Peyer's patch (tissue), 4 donors: ENCODE measurements around the gene OR5C1. TPM values are rescaled to one million over a fixed set of nuclear protein-coding genes. Genes with fewer than 3 reads are reported as not detected.

Source experiments
- DNase-seq, 3 donors: peaks; one replicate each; pipeline ENCODE4 v3.0.0-alpha.2; 2017 to 2019
- H3K27ac ChIP-seq, 4 donors: fragments of 200-600 bp; sonication (generic); one replicate each; pipeline ENCODE4 v1.5.1; 2016 to 2019
- H3K27me3 ChIP-seq, 2 donors: fragments of 200-600 bp; sonication (generic); one replicate each; pipeline ENCODE4 v1.5.1; 2019
- H3K36me3 ChIP-seq, 3 donors: fragments of 200-600 bp; sonication (generic); one replicate each; pipeline ENCODE4 v1.5.1; 2016 to 2019
- H3K4me1 ChIP-seq, 4 donors: fragments of 200-600 bp; sonication (generic); one replicate each; pipeline ENCODE4 v1.5.1; 2016 to 2019
- H3K4me3 ChIP-seq, 4 donors: fragments of 200-600 bp; sonication (generic); 1 replicate in 3 of 4; 2 replicates in 1 of 4; pipeline ENCODE4 v1.5.1; 2016 to 2019; ENCODE audit warnings: mild to moderate bottlenecking in 1 of 4
- H3K9me3 ChIP-seq, 4 donors: fragments of 200-600 bp; sonication (generic); one replicate each; pipeline ENCODE4 v1.5.1; 2016 to 2019; ENCODE audit warnings: mild to moderate bottlenecking in 1 of 4
- POLR2A ChIP-seq, 2 donors: fragments of 450-650 bp; IDR thresholded peaks; one replicate each; pipeline ENCODE4 v1.5.1; 2017; ENCODE audit warnings: antibody characterized with exemption in 2 of 2, mild to moderate bottlenecking in 2 of 2, moderate library complexity in 2 of 2
- total RNA-seq, 4 donors: library from RNA; depleted of rRNA; stranded (reverse); fragments of >200 nt; gene quantifications; one replicate each; pipeline ENCODE4 v1.1.0, GENCODE V29; 2016
- TF ChIP-seq, protein P1 (sequence below), 6 experiments: fragments of 450-650 bp in 4 of 6; fragments of 200-600 bp in 2 of 6; sonication (generic) in 1 of 6; IDR thresholded peaks; one replicate each; pipeline ENCODE4 v1.5.1; 2017 to 2019; ENCODE audit warnings: antibody characterized with exemption in 6 of 6, mild to moderate bottlenecking in 3 of 6, moderate library complexity in 1 of 6

The OR5C1 gene
- total RNA-seq, 4 donors from 2014 or later, result not detected

DNA sequence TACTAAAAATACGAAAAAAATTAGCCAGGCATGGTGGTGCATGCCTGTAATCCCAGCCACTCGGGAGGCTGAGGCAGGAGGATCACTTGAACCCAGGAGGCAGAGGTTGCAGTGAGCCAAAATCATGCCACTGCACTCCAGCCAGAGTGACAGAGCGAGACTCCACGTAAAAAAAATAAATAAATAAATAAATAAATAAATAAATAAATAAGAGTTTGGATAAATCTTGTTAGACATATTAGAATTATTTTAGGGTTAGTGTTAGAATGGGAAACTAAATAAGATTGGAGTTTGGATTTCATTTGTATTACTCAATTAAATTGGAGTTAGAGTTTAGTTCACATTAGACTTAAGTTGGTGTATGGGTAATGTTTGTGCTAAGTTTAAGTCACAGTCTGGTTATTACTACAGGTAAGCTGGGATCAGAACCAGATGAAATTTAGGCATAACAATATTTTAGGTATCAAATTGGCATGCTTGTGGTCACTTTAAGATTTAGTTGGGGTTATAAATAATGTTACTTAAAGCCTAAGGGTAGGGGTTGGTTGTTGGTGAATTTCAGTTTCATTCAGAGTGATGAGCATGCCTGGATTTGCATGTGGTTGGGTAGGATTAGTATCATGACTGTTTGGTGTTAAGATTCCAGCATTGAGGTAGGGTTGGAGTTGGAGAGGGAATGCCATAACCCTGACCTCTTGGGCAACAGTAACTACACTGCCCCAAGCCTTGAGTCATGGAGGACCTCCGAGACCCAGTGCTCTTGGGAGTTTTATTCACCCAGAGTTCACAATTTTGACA is 3.3 kb downstream of the OR5C1 start:
- Histone ChIP-seq H3K4me3 (no peak overlapping the region), H3K4me1 (no peaks in the 10 kb centered on the region), H3K9me3 (no peaks in the 10 kb centered on the region), H3K36me3 (no peaks in the 10 kb centered on the region), H3K27ac (no peak overlapping the region), H3K27me3 (no peaks in the 10 kb centered on the region)
- DNase-seq, result no peak
- no peak for TF ChIP-seq POLR2A (IDR thresholded peaks at IDR 0.05)
- TF ChIP-seq, protein P1, sequence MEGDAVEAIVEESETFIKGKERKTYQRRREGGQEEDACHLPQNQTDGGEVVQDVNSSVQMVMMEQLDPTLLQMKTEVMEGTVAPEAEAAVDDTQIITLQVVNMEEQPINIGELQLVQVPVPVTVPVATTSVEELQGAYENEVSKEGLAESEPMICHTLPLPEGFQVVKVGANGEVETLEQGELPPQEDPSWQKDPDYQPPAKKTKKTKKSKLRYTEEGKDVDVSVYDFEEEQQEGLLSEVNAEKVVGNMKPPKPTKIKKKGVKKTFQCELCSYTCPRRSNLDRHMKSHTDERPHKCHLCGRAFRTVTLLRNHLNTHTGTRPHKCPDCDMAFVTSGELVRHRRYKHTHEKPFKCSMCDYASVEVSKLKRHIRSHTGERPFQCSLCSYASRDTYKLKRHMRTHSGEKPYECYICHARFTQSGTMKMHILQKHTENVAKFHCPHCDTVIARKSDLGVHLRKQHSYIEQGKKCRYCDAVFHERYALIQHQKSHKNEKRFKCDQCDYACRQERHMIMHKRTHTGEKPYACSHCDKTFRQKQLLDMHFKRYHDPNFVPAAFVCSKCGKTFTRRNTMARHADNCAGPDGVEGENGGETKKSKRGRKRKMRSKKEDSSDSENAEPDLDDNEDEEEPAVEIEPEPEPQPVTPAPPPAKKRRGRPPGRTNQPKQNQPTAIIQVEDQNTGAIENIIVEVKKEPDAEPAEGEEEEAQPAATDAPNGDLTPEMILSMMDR (IDR thresholded peaks at IDR 0.05), result no peak

DNA sequence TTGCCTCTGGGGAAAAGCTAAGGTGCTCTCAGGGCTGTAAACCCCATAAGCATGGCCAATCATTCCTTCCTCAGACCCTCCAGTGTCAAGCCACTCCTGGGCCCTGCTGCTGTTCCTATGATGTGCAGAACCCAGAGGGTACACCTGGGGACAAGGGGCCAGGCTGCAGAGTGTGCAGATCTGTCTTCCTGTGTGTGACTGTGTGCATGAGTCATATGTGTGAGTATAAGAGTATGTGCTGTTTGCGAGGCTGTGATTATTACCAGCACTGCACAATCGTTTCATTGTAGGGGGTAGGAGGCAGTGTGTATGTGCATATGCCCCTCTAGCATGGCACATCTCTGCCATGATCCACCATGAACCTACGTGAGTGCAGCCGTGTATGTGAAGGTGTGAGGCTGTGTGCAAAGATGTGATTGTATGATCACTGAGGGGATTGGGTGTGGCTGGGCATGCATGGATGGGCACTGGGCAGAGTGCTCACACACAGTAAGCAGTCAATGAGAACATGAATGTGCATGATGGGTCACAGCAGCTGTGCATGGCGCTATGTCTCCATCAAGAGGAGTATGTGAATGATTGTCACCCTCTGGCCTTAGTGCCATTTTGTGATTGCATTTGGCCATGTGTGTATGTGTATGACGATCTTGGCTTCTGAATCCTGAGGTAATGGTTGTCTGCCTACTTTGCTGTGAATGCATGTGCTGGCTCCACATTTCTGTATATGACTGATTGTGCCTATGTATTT is 8.8 kb downstream of the OR5C1 start:
- no peak overlapping the region for H3K4me3 ChIP-seq
- no peak for DNase-seq
- no peaks in the 10 kb centered on the region for H3K36me3 ChIP-seq
- H3K27ac ChIP-seq, result no peak overlapping the region
- no peaks in the 10 kb centered on the region for H3K9me3 ChIP-seq
- TF ChIP-seq, protein P1 (IDR thresholded peaks at IDR 0.05), result no peak
- no peaks in the 10 kb centered on the region for H3K27me3 ChIP-seq
- H3K4me1 ChIP-seq, result no peaks in the 10 kb centered on the region

- no peaks in the 10 kb centered on the region for H3K27me3 ChIP-seq
- no peak for DNase-seq
- TF ChIP-seq, protein P1 (IDR thresholded peaks at IDR 0.05), result no peak
- TF ChIP-seq POLR2A (IDR thresholded peaks at IDR 0.05), result no peak
Measured at GRCh38 chr9:122800066-122801060, 11.6 kb downstream of the OR5C1 start, which contains the start of gene OR1K1. TSS of gene OR1K1 (plus strand) at chr9:122800123. CDS start at chr9:122800123, 0 bp downstream.

DNA sequence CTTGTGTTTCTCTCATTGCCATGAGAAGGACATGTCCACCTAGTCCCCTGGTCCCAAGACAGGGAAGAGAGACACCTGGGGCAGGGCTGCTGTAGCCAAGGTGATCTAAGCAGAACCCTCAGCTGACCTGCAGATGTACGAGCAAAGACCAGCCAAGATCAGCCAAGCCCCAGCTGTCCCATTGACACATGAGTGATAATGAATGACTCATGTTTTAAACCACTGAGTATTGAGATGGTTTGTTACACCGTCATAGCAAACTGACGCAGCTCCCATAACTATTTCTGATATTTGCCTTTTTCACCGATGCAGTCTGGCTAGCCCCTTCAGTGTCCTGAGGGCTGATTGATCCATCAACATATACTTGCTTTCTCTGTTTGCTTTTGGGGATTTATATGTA is 17.9 kb downstream of the OR5C1 start:
- Histone ChIP-seq H3K4me3 (no peak overlapping the region), H3K27me3 (no peaks in the 10 kb centered on the region), H3K4me1 (no peaks in the 10 kb centered on the region), H3K9me3 (no peaks in the 10 kb centered on the region), H3K27ac (no peak overlapping the region), H3K36me3 (no peaks in the 10 kb centered on the region)
- DNase-seq, result no peak
- TF ChIP-seq POLR2A (IDR thresholded peaks at IDR 0.05), result no peak
- TF ChIP-seq, protein P1 (IDR thresholded peaks at IDR 0.05), result no peak

More at GRCh38 chr9:122800066-122801060, 11.6 kb downstream of the OR5C1 start, which contains the start of gene OR1K1:
- Histone ChIP-seq H3K4me1 (no peaks in the 10 kb centered on the region), H3K27ac (no peak within 1 kb of the TSS), H3K9me3 (no peaks in the 10 kb centered on the region), H3K36me3 (no peaks in the 10 kb centered on the region), H3K4me3 (no peak within 1 kb of the TSS)

GRCh38 chr9:122807271-122807900 is 18.7 kb downstream of the OR5C1 start:
- Histone ChIP-seq H3K9me3 (no peaks in the 10 kb centered on the region), H3K27me3 (no peaks in the 10 kb centered on the region), H3K27ac (no peak overlapping the region), H3K4me1 (no peaks in the 10 kb centered on the region), H3K36me3 (no peaks in the 10 kb centered on the region), H3K4me3 (no peak overlapping the region)
- DNase-seq, result no peak
- no peak for TF ChIP-seq POLR2A (IDR thresholded peaks at IDR 0.05)
- TF ChIP-seq, protein P1 (IDR thresholded peaks at IDR 0.05), result no peak
